NCI-H1092 treated with DMSO at 0.1 percent for 48 hours (cell line): ENCODE data around the gene LHX4.

Experiments used
- DNase-seq: peaks from one replicate; lab custom pipeline; 2025; lab: John Stamatoyannopoulos, UW

LHX4 gene

DNA sequence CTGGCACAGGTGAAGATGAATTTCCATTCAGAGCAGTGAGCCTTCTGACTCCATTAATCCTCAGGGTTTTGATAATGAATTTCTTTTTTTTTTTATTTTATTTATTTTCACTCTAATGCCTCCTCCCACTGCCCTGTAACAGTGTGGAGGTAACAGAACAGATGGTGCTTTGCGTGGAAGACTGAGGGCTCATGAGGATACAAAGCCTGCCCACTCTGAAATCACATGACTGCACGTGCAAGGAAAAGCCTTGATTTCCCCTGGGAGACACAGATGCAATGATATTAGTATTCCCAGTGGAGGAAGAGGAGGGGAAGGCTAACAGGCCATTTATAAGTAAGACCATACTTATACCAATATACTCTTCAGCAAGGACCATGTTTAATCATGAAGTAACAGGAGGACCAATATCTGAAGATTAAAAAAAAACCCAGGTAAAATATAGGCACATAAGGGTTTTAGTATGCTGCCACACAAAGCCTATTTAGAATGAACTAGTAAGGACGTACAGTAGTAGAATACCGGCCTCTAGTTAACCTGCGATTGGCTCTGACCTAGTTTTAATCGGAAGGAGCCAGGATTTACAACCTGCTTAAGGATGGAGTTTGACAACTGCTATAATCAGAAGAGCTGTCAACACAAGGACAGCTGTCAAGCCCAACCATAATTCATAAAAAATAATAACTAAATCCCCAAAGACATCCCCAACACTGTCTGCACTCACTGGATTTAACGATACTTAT, 69.6 kb downstream of the LHX4 start:
- DNase-seq: no peak

DNA sequence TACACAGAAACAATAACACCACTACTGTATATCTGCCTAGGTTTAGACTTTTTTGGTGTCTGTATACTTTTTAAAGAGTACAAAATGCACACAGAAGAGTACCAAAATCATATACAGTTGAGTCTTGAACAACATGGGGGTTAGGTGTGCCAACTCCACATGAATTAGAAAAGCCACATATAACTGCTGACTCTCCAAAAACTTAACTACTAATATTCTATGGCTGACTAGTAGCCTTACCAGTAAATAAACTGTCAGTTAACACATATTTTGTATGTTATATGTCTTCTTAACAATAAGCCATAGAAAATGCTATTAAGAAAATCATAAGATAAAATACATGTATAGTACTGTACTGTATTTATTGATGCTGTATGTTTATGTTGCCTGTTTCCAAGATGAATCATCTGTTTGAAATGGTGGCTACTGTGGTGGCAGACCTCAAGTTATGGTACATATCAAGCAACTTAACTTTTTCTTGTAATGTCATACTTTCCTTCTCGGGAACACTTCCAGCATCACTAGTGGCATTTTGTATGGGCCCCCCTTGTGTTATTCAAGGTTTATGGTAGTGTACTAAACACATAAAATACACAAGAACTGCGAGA, 71.2 kb downstream of the LHX4 start:
- no peak for DNase-seq

DNA sequence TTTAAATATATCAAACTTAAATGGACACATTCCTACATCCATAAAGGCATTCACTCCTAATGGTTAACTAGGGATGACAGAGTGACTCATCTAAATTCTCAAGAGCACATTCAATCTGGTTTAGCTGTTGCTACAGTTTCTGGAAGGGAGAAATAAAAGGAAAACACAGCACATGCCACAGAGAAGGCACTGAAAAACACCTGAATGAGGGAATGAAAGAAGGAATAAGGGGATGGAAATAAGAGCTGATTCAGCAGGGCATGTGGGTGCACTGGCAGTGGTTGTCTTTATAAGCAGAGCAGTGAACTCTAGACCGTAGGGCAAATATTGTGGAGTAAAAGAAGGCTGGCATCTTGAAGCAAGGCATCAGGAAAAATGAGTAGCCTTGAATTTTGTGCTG, 79.3 kb downstream of the LHX4 start:
- DNase-seq: no peak

DNA sequence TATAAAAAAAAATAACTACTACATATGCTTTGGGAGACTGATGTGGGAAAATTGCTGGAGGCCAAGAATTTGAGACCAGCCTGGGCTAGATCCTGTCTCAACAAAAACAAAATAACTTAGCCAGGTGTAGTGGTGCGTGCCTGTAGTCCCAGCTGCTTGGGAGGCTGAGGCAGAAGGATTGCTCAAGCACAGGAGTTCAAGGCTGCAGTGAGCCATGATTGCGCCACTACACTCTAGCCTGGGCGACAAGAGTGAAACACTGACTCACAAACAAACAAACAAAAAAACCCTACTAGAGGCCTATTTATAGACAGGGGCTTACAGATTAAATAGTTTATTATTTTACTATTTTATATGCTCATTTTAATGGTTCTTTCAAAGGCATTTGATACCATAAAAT, 80.0 kb downstream of the LHX4 start:
- DNase-seq: no peak

DNA sequence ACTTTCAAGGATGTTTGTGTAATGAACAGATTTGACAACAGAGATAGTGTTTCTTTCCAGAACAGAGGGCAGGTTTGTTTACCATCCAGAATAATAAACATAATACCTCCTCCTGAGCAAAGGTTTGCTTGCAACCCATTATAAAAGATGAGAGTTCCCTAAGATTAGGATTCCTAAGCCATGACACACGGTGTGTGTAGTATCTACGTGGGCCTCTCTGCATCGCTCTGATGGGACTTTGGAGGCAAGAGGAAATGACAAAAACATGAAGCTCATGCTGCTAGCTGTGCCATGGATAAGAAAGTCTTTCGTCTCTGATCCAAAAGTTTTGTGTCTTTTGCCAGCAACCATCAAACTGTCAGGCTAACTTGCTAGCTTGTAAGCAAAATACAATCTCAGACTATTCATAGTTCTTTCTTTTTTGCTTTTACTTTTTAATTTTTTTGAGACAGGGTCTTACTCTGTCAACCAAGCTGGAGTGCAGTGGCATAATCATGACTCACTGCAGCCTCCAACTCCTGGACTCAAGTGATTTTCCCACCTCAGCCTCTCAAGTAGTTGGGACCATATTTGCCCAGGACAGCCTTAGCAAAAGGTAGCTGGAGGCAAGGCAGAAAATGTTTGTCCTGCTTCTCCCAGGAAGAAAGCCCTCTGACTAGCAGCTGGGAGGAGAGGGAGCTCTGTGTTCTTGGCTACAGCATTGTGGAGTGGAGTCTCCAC, 81.1 kb downstream of the LHX4 start:
- DNase-seq: no peak

DNA sequence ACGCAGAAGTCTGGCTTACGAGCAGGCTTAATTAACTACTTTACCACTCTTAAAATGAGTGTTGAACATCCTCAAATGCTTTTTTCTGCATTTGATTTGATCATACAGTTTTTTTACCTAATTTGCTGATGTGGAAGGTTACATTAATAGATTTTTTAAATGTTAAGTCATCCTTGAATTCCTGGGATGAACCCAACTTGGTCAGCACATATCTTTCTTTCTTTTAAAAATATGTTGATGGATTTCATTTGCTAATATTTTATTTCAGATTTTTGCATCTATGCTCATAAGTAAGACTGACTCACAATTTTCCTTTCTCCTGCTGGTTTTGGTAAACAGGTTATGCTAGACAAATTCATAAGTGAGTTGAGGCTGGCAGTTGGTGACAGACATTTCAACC, 82.9 kb downstream of the LHX4 start:
- DNase-seq: no peak

DNA sequence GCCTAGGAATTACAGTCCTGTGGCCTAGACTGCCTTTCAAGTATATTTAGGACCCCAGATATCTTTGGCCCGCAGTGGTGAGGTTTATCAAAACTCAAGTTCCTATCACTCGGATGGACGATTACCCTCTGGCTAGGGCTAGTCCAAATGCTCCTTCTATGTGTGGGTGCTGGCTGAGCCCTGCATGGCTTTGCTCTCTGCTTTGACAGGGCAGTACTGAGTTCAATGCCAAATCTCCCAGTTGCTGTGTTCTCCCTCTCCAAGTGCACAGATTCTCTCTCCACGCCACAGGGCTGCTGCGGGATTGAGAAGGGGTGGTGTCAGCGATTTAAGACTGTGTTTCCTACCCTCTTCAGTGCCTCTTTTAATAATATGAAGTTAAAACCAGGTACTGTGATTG, 97.0 kb downstream of the LHX4 start:
- DNase-seq: no peak
